Uterus (tissue), 4 donors: ENCODE measurements around the gene ENGASE. TPM values are rescaled to one million over a fixed set of nuclear protein-coding genes. Genes with fewer than 3 reads are reported as not detected.

ENCODE experiments used
- DNase-seq, 2 donors: peaks; one replicate each; pipeline ENCODE4 v3.0.0-alpha.2; 2019 to 2020
- H3K27ac ChIP-seq, 2 donors: fragments of 200-600 bp; sonication (generic); 1 replicate in 1 of 2; 2 replicates in 1 of 2; pipeline ENCODE4 v1.5.1; 2016 to 2018
- H3K27me3 ChIP-seq, 2 donors: fragments of 200-600 bp; sonication (generic); one replicate each; pipeline ENCODE4 v1.5.1; 2018 to 2019; ENCODE audit warnings: control low read depth in 1 of 2
- H3K36me3 ChIP-seq, 2 donors: fragments of 200-600 bp; sonication (generic); one replicate each; pipeline ENCODE4 v1.5.1; 2019; ENCODE audit warnings: control low read depth in 1 of 2
- H3K4me1 ChIP-seq, 2 donors: fragments of 200-600 bp; sonication (generic); one replicate each; pipeline ENCODE4 v1.5.1; 2018 to 2019; ENCODE audit warnings: control low read depth in 1 of 2
- H3K4me3 ChIP-seq, 2 donors: fragments of 200-600 bp; sonication (generic); 1 replicate in 1 of 2; 2 replicates in 1 of 2; pipeline ENCODE4 v1.5.1; 2018 to 2019; ENCODE audit warnings: mild to moderate bottlenecking in 1 of 2
- H3K9me3 ChIP-seq, 2 donors: fragments of 200-600 bp; sonication (generic); one replicate each; pipeline ENCODE4 v1.5.1; 2019; ENCODE audit warnings: control low read depth in 1 of 2
- POLR2A ChIP-seq, 2 donors: fragments of 450-650 bp; IDR thresholded peaks; one replicate each; pipeline ENCODE4 v1.6.1; 2016; ENCODE audit warnings: antibody characterized with exemption in 2 of 2, mild to moderate bottlenecking in 1 of 2, moderate library complexity in 1 of 2
- intact Hi-C: fragments of 100-400 bp; cut with DNase I; formaldehyde crosslinking; loops from one replicate; pipeline ENCODE4 v1.15.1; 2023; ENCODE audit warnings: low total_unique reads
- total RNA-seq, 4 donors: library from RNA; depleted of rRNA in 3 of 4; stranded (reverse); fragments of >200 nt in 3 of 4; gene quantifications; one replicate each; pipeline versions ENCODE4 v1.1.0 to v1.2.4, GENCODE V29; 2014 to 2023
- TF ChIP-seq, protein P1 (sequence below), 4 experiments: fragments of 200-600 bp in 2 of 4; fragments of 450-650 bp in 2 of 4; sonication (generic) in 2 of 4; IDR thresholded peaks; one replicate each; pipeline ENCODE4 v1.5.1; 2016 to 2019; ENCODE audit warnings: antibody characterized with exemption in 4 of 4, mild to moderate bottlenecking in 2 of 4, moderate library complexity in 1 of 4
- donor health status: DM: yes; HTN: yes; CAD: no.

Gene ENGASE
- total RNA-seq, 4 donors from 2014 or later: 3.8 to 63.2 (median 24.6) TPM

DNA sequence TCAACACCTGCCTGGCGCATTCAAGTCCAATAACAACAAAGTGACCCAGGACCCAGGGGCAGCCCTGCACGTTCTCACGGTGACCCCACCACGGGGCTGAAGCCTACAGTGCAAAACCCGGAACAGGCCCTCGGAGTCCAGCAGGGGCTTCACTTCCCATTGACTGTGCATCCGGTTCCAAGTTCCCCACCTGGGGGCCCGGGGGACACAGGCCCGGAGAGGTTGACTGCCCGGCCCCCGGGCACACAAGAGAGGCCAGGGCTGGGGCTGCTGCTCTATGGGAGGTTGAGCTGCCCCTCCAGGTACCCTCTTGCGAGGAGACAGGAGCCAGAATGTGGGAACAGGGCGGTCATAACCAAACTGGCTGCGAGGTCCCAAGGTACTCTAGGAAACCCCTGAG is 31.3 kb downstream of the ENGASE start:
- intact Hi-C loops: no loop called here
- Histone ChIP-seq H3K27ac (no peak overlapping the region), H3K4me1 (no peaks in the 10 kb centered on the region), H3K27me3 (no peaks in the 10 kb centered on the region), H3K9me3 (no peaks in the 10 kb centered on the region), H3K36me3 (no peaks in the 10 kb centered on the region), H3K4me3 (no peak overlapping the region)
- DNase-seq: no peak
- TF ChIP-seq, protein P1, sequence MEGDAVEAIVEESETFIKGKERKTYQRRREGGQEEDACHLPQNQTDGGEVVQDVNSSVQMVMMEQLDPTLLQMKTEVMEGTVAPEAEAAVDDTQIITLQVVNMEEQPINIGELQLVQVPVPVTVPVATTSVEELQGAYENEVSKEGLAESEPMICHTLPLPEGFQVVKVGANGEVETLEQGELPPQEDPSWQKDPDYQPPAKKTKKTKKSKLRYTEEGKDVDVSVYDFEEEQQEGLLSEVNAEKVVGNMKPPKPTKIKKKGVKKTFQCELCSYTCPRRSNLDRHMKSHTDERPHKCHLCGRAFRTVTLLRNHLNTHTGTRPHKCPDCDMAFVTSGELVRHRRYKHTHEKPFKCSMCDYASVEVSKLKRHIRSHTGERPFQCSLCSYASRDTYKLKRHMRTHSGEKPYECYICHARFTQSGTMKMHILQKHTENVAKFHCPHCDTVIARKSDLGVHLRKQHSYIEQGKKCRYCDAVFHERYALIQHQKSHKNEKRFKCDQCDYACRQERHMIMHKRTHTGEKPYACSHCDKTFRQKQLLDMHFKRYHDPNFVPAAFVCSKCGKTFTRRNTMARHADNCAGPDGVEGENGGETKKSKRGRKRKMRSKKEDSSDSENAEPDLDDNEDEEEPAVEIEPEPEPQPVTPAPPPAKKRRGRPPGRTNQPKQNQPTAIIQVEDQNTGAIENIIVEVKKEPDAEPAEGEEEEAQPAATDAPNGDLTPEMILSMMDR (IDR thresholded peaks at IDR 0.05): no peak

- Histone ChIP-seq H3K4me1 (no peaks in the 10 kb centered on the region), H3K27me3 (no peaks in the 10 kb centered on the region), H3K36me3 (no peaks in the 10 kb centered on the region), H3K4me3 (no peak overlapping the region), H3K27ac (no peak overlapping the region), H3K9me3 (no peaks in the 10 kb centered on the region)
- DNase-seq: no peak
- TF ChIP-seq, protein P1 (IDR thresholded peaks at IDR 0.05): no peak
- TF ChIP-seq POLR2A (IDR thresholded peaks at IDR 0.05): no peak
- intact Hi-C loops: no loop called here
Observed at GRCh38 chr17:79106958-79107357, 32.3 kb downstream of the ENGASE start.

GRCh38 chr17:79107499-79108231 is 33.0 kb downstream of the ENGASE start:
- Histone ChIP-seq H3K36me3 (no peaks in the 10 kb centered on the region), H3K4me1 (no peaks in the 10 kb centered on the region), H3K9me3 (no peaks in the 10 kb centered on the region), H3K27ac (no peak overlapping the region), H3K4me3 (no peak overlapping the region), H3K27me3 (no peaks in the 10 kb centered on the region)
- TF ChIP-seq, protein P1 (IDR thresholded peaks at IDR 0.05): no peak
- TF ChIP-seq POLR2A (IDR thresholded peaks at IDR 0.05): no peak
- intact Hi-C loops: no loop called here
- no peak for DNase-seq

- intact Hi-C loops: no loop called here
- Histone ChIP-seq H3K27ac (no peak overlapping the region), H3K9me3 (no peaks in the 10 kb centered on the region), H3K4me1 (no peaks in the 10 kb centered on the region), H3K27me3 (no peaks in the 10 kb centered on the region), H3K4me3 (no peak overlapping the region), H3K36me3 (no peaks in the 10 kb centered on the region)
- TF ChIP-seq POLR2A (IDR thresholded peaks at IDR 0.05): no peak
- TF ChIP-seq, protein P1 (IDR thresholded peaks at IDR 0.05): no peak
- no peak for DNase-seq
Observed at GRCh38 chr17:79108232-79108850, 33.7 kb downstream of the ENGASE start.

- H3K4me3 ChIP-seq: no peak overlapping the region
- no peak for DNase-seq
- no peaks in the 10 kb centered on the region for H3K4me1 ChIP-seq
- no peaks in the 10 kb centered on the region for H3K27me3 ChIP-seq
- no peaks in the 10 kb centered on the region for H3K36me3 ChIP-seq
- no peak overlapping the region for H3K27ac ChIP-seq
- H3K9me3 ChIP-seq: no peaks in the 10 kb centered on the region
- TF ChIP-seq POLR2A (IDR thresholded peaks at IDR 0.05): no peak
- TF ChIP-seq, protein P1 (IDR thresholded peaks at IDR 0.05): no peak
- intact Hi-C loops: no loop called here
Observed at GRCh38 chr17:79108870-79109269, 34.2 kb downstream of the ENGASE start.
